Measurements from ENCODE around the gene KMT2C.

DNA sequence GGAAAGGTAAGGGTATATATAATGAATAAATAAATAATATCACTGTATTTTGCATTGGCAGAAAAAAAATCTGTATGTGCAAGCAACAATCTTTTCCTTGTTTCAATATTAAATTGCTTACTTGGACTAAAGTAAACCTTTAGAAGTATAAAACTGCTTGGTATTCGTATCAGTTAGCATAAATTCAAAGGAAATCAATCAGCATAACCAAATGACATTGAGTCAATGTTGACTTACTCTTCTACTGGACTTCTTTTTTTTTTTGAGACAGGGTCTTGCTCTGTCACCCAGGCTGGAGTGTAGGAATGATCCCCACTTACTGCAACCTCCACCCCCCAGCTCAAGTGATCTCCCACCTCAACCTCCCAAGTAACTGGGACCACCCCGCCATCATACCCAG lies 42.3 kb upstream of the KMT2C start:
- TF ChIP-seq, protein P1, sequence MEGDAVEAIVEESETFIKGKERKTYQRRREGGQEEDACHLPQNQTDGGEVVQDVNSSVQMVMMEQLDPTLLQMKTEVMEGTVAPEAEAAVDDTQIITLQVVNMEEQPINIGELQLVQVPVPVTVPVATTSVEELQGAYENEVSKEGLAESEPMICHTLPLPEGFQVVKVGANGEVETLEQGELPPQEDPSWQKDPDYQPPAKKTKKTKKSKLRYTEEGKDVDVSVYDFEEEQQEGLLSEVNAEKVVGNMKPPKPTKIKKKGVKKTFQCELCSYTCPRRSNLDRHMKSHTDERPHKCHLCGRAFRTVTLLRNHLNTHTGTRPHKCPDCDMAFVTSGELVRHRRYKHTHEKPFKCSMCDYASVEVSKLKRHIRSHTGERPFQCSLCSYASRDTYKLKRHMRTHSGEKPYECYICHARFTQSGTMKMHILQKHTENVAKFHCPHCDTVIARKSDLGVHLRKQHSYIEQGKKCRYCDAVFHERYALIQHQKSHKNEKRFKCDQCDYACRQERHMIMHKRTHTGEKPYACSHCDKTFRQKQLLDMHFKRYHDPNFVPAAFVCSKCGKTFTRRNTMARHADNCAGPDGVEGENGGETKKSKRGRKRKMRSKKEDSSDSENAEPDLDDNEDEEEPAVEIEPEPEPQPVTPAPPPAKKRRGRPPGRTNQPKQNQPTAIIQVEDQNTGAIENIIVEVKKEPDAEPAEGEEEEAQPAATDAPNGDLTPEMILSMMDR (IDR thresholded peaks at IDR 0.05): no peak
- TF ChIP-seq POLR2A (IDR thresholded peaks at IDR 0.05): no peak

Measured in stomach (tissue), 4 donors.